ENCODE results near the gene CSNK2A1. TPM values are rescaled to one million over a fixed set of nuclear protein-coding genes. Genes with fewer than 3 reads are reported as not detected.

The CSNK2A1 gene
- total and polyA plus RNA-seq, 2 of the 8 experiments (the other 6 are each of a cell fraction or from before 2014, with no cell fraction given): 117 to 260 TPM

- TF ChIP-seq FOSL1 (IDR thresholded peaks at IDR 0.05; ENCODE audit: insufficient read depth, low read depth, low read length) (no peak), SIN3A (conservative IDR thresholded peaks at IDR 0.05 in 1 of 2, IDR thresholded peaks at IDR 0.05 in 1 of 2; ENCODE audit: low read depth in 1 of 2, low read length in 2 of 2) (no peak), GABPA (IDR thresholded peaks at IDR 0.05; ENCODE audit: borderline replicate concordance, insufficient read depth, low read length) (no peak), EP300 (IDR thresholded peaks at IDR 0.05; ENCODE audit: borderline replicate concordance in 1 of 2, low read depth in 2 of 2, low read length in 2 of 2) (no peak), EZH2 (IDR thresholded peaks at IDR 0.05; ENCODE audit: low read depth, low read length, severe bottlenecking) (no peak), BCL11A (IDR thresholded peaks at IDR 0.05; ENCODE audit: low read depth in 2 of 2, low read length in 2 of 2) (no peak), RNF2 (IDR thresholded peaks at IDR 0.05; ENCODE audit: borderline replicate concordance, low read depth, low read length, missing control alignments, poor library complexity, severe bottlenecking) (no peak), CTCF (IDR thresholded peaks at IDR 0.05; ENCODE audit: control extremely low read depth in 1 of 3, insufficient read depth in 1 of 3, low read depth in 1 of 3, low read length in 3 of 3) (no peak)
These were observed 13.3 kb downstream of the CSNK2A1 start (continued) for GRCh38 chr20:530321-530720.

Data from H1 (cell line).